SIG-M5 treated with dmso at 0.1 percent for 504 hours (cell line): ENCODE results near the gene DDX11.
"Not testable (repeated sequence)": the region's sequence is repeated elsewhere in the genome, so short reads cannot be mapped to it uniquely, and the experiment has no call there.

Experiments
- DNase-seq: peaks from one replicate; lab custom pipeline; 2025; ENCODE audit not compliant: unreplicated experiment; lab: John Stamatoyannopoulos, UW

DDX11 gene

DNA sequence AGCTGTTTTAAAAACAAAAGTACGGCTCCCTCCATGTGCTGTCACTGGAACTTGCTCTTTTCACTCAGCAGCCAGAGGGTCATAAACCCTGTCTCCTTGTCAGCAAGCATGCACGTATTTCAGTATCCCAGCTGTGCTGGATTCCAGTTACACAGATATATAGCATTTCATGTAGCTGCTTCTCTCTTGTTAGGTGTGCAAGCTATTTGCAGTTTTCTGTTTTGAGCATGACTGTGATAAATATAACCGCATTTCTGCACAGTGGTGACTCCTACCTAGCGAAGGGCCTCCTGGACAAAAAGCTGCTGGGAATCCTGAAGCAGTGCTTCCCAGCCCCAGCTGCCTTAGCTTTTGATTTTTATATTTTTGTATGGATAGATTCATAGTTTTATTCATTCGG lies 24.7 kb downstream of the DDX11 start:
- not testable (repeated sequence) for DNase-seq

GRCh38 chr12:31098771-31099170 lies 25.1 kb downstream of the DDX11 start:
- DNase-seq, result not testable (repeated sequence)

GRCh38 chr12:31099434-31099833 lies 25.8 kb downstream of the DDX11 start:
- not testable (repeated sequence) for DNase-seq

GRCh38 chr12:31100503-31101208 lies 27.0 kb downstream of the DDX11 start:
- not testable (repeated sequence) for DNase-seq

DNA sequence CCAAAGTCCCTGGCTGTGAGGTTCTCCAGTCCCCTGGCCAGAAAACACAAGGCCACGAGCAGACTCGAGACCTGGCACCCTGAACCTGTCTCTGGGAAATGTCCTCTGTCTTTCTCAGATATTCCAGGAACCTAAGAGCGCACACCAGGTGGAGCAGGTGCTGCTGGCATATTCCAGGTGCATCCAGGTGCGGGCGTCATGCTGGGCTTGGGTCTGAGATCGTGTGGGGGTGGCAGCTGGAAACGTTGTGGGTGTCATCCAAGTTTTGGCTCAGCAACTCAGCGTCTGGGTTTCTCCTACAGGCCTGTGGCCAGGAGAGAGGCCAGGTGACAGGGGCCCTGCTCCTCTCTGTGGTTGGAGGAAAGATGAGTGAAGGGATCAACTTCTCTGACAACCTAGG lies 28.5 kb downstream of the DDX11 start:
- not testable (repeated sequence) for DNase-seq

DNA sequence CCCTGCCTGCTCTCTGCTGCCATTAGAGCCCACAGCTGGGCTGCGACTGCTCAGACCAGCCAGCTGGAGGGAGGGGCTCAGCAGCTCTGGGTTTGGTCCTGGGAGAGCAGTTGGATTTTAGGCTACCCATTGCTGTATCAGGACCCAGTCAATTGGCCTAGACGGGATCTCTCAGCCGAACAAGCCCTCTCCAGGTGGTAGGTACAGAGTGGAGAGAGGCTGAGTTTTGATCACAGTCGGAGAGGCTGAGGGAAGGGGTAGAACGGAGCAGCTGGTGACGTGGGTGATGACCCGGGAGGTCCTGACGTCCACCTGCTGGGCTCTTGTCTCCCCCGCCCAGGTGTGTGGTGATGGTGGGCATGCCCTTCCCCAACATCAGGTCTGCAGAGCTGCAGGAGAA lies 28.9 kb downstream of the DDX11 start:
- not testable (repeated sequence) for DNase-seq

- DNase-seq, result not testable (repeated sequence)
These were observed 29.9 kb downstream of the DDX11 start for GRCh38 chr12:31103561-31103975.

DNA sequence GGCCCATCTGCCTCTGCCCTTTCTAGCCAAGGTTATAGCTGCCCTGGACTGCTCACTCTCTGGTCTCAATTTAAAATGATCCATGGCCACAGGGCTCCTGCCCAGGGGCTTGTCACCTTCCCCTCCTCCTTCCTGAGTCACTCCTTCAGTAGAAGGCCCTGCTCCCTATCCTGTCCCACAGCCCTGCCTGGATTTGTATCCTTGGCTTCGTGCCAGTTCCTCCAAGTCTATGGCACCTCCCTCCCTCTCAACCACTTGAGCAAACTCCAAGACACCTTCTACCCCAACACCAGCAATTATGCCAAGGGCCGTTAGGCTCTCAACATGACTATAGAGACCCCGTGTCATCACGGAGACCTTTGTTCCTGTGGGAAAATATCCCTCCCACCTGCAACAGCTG lies 30.6 kb downstream of the DDX11 start:
- DNase-seq, result not testable (repeated sequence)

- not testable (repeated sequence) for DNase-seq
These were observed 31.1 kb downstream of the DDX11 start for GRCh38 chr12:31104773-31105172.

DNA sequence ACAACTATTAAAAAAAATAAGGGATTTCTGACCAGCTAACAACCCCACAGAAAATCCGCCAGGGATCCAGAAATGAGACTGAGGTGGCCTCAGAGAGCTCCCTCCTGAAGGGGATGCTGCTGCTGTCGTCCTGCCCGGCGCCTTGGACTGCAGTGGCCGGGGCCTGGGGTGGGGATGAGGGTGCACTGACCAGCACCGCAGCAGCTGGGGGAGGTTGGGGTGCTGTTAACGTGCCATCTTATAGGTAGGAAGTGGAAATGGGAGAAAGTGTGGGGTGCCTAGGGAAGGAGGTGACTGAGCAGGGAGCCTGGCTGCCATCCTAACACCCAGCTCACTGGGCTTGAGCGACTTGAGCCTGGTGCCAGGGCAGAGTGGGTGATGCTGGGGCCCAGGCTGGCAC lies 32.0 kb downstream of the DDX11 start:
- DNase-seq, result no peak

GRCh38 chr12:31106101-31106803 lies 32.6 kb downstream of the DDX11 start:
- DNase-seq, result no peak

DNA sequence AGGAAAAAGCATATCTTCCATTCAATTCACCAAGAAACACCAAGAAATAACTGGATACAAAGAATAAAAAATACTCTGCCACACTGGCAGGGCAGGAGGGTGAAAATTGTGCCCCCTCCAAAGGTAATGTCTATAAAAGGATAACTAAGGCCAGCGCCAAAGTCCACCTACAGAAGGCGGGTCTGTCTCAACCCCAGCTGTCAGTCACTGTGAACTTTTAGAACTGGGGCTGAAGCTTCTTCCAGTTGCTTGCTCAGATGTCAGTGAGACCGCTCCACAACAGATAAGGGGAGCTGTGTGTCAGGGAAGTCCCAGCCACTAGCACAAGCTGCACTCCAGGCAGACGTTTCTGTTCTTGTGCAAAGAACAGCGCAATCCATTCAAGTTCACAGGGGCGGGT lies 36.1 kb downstream of the DDX11 start:
- not testable (repeated sequence) for DNase-seq

- DNase-seq, result not testable (repeated sequence)
These were observed 36.6 kb downstream of the DDX11 start for GRCh38 chr12:31110263-31110662.

DNA sequence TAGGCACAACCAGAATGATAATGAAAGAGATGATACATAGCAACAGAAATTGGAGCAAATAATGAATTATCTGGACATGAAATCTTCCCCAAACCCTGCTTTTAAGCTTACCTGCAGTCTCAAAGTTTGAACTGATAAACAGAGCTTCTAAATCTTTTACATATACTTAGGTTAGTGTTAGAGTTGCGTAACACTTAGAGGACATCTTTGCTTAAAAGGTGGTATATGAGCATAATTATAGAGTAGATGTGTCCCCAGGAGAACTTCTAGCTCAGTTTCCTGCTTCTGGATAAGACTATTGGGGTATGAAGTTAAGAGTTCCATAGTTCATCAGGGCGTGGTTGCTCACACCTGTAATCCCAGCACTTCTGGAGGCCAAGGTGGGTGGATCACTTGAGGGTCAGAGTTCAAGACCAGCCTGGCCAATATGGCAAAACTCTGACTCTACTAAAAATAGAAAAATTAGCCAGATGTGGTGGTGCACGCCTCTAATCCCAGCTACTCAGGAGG lies 41.5 kb downstream of the DDX11 start:
- DNase-seq, result not testable (repeated sequence)

- not testable (repeated sequence) for DNase-seq
These were observed 43.2 kb downstream of the DDX11 start for GRCh38 chr12:31116846-31117202.

- DNase-seq, result peak; percentile 25
These were observed 43.7 kb downstream of the DDX11 start for GRCh38 chr12:31117203-31118011.

DNA sequence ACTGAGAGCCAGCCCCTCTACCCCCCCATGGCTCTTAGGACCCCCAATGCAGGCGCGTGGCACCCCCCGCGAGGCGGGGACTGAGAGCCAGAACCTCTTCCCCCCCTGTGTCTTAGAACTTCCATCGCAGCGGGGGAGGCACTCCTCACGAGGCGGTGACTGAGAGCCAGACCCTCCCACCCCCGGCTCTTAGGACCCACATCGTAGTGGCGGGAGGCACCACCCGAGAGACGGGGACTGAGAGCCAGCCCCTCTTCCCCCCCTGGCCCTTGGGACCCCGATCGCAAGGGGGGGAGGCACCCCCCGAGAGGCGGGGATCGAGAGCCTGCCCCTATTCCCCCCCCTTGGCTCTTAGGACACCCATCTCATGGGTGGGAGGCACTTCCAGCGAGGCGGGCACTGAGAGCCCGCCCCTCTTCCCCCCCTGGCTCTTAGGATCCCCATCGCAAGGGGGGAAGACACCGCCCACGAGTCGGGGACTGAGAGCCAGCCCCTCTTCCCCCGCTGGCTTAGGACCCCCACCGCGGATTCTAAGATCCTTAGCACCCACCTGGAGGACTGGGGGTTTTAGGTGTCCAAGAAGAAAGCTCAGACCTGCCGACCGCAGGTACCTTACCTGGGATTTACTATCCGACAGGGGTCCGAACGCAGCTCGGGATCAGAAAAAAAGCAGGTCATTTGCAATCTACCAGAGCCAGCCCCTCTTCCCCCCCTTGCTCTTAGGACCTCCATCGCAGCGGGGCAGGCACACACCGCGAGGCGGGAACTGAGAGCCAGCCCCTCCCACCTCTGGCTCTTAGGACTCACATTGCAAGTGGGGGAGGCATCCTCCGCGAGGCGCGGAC lies 44.9 kb downstream of the DDX11 start:
- DNase-seq, result peak; percentile 48

GRCh38 chr12:31119192-31119802 lies 45.6 kb downstream of the DDX11 start:
- DNase-seq, result no peak

DNA sequence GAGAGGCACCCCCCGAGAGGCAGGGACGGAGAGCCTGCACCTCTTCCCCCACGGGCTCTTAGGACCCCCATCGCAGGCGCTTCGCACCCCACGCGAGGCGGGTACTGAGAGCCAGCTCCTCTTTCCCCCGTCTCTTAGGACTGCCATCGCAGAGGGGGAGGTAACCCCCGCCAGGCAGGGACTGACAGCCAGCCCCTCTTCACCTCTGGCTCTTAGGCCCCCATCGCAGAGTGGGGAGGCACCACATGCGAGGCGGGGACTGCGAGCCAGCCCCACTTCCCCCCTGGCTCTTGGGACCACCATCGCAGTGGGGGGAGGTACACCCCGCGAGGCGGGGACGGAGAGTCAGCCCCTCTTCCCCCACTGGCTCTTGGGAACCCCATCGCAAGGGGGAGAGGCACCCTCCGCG lies 46.1 kb downstream of the DDX11 start:
- no peak for DNase-seq

DNA sequence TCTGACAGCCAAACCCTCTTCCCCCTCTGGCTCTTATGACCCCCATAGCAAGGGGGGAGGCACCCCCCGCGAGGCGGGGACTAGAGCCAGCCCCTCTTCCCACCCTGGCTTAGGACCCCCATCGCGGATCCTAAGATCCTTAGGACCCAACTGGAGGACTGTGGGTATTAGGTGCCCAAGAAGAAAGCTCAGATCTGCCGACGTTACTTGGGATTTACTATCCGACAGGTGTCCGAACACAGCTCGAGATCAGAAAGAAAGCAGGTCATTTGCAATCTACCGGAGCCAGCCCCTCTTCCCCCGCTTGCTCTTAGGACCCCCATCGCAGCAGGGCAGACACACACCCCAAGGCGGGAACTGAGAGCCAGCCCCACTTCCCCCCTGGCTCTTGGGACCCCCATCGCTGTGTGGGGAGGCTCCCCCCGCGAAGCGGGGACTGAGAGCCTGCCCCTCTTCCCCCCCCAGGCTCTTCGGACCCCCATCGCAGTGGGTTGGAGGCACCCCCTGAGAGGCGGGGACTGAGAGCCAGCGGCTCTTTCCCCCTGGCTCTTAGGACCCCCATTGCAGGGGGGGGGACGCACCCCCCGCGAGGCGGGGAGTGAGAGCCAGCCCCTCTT lies 46.8 kb downstream of the DDX11 start:
- DNase-seq, result no peak
